OCI-LY1 (cell line): Measurements from ENCODE around the gene TPRX1.

Experiments
- H2AFZ ChIP-seq: fragments of 200-600 bp; sonication (generic), shearing (Covaris generic); 2 replicates; pipeline ENCODE4 v1.6.0; 2014; ENCODE audit warnings: antibody characterized with exemption, mild to moderate bottlenecking, low read length
- H3F3A ChIP-seq: fragments of 200-600 bp; sonication (generic), shearing (Covaris generic); 2 replicates; pipeline ENCODE4 v1.6.0; 2014; ENCODE audit warnings: mild to moderate bottlenecking, antibody characterized with exemption, low read length, moderate library complexity; ENCODE audit not compliant: insufficient read depth
- H3K27ac ChIP-seq: fragments of 200-600 bp; sonication (generic); 2 replicates; pipeline ENCODE4 v1.5.1; 2014; ENCODE audit warnings: low read length, mixed run types, mild to moderate bottlenecking, low read depth; ENCODE audit not compliant: poor library complexity, severe bottlenecking
- H3K27me3 ChIP-seq: fragments of 200-600 bp; sonication (generic); 2 replicates; pipeline ENCODE4 v1.6.0; 2014; ENCODE audit warnings: antibody characterized with exemption, mild to moderate bottlenecking, low read length, moderate library complexity; ENCODE audit not compliant: insufficient read depth
- H3K36me3 ChIP-seq: fragments of 200-600 bp; sonication (generic); 2 replicates; pipeline ENCODE4 v1.6.1; 2014; ENCODE audit warnings: mild to moderate bottlenecking, antibody characterized with exemption, low read length, moderate library complexity, mixed read lengths; ENCODE audit not compliant: insufficient read depth
- H3K4me1 ChIP-seq: fragments of 200-600 bp; sonication (generic); 2 replicates; pipeline ENCODE4 v1.5.1; 2014; ENCODE audit warnings: mild to moderate bottlenecking, low read length, moderate library complexity; ENCODE audit not compliant: insufficient read depth, severe bottlenecking
- H3K4me2 ChIP-seq: fragments of 200-600 bp; sonication (generic), shearing (Covaris generic); 2 replicates; pipeline ENCODE4 v1.6.1; 2014; ENCODE audit warnings: low read length
- H3K4me3 ChIP-seq: fragments of 200-600 bp; sonication (generic); 2 replicates; pipeline ENCODE4 v1.5.1; 2014; ENCODE audit warnings: low read length, low read depth, mild to moderate bottlenecking, mixed read lengths; ENCODE audit not compliant: poor library complexity, severe bottlenecking
- H3K79me2 ChIP-seq: fragments of 200-600 bp; shearing (Covaris generic); 2 replicates; pipeline ENCODE4 v1.6.1; 2016; ENCODE audit warnings: mixed run types, low read length, mixed read lengths; ENCODE audit not compliant: insufficient read depth
- H3K9ac ChIP-seq: fragments of 200-600 bp; sonication (generic), shearing (Covaris generic); 2 replicates; pipeline ENCODE4 v1.6.1; 2014; ENCODE audit warnings: mild to moderate bottlenecking, low read length, mixed read lengths
- H3K9me2 ChIP-seq: fragments of 200-600 bp; sonication (generic), shearing (Covaris generic); 2 replicates; pipeline ENCODE4 v1.6.1; 2014; ENCODE audit warnings: low read depth, mild to moderate bottlenecking, low read length, mixed read lengths
- H3K9me3 ChIP-seq: fragments of 200-600 bp; shearing (Covaris generic); 2 replicates; pipeline ENCODE4 v1.6.1; 2014; ENCODE audit warnings: low read length, mixed read lengths
- H4K20me1 ChIP-seq: fragments of 200-600 bp; sonication (generic), shearing (Covaris generic); 2 replicates; pipeline ENCODE4 v1.6.0; 2016; ENCODE audit warnings: mild to moderate bottlenecking, low read length; ENCODE audit not compliant: insufficient read depth
- CTCF ChIP-seq: fragments of 200-600 bp; sonication (generic), shearing (Covaris generic); IDR thresholded peaks from 2 replicates; pipeline ENCODE4 v1.5.1; 2017; ENCODE audit warnings: mild to moderate bottlenecking, antibody characterized with exemption, low read length, moderate library complexity, mixed read lengths
- EZH2 ChIP-seq: fragments of 200-600 bp; sonication (generic), shearing (Covaris generic); IDR thresholded peaks from 2 replicates; pipeline ENCODE4 v1.8.0; 2017; ENCODE audit warnings: borderline replicate concordance, mixed run types, mild to moderate bottlenecking, antibody characterized with exemption, low read length, moderate library complexity, mixed read lengths

TPRX1 gene

GRCh38 chr19:47801270-47801669 is 3.1 kb downstream of the TPRX1 start:
- Histone ChIP-seq H3K36me3 (no peaks in the 10 kb centered on the region), H3K9ac (no peak overlapping the region), H3K79me2 (no peaks in the 10 kb centered on the region), H3K9me3 (no peaks in the 10 kb centered on the region; the same call in 1 of the 2 replicates), H3K4me1 (no peaks in the 10 kb centered on the region), H3K9me2 (no peaks in the 10 kb centered on the region), H3F3A (no peaks in the 10 kb centered on the region), H3K27me3 (peaks cover 5% of the 10 kb centered on the region; the same call in 1 of the 2 replicates), H4K20me1 (no peaks in the 10 kb centered on the region), H3K4me3 (no peak overlapping the region), H3K27ac (no peak overlapping the region), H3K4me2 (no peak overlapping the region), H2AFZ (no peak overlapping the region)
- TF ChIP-seq EZH2 (no peak), CTCF (no peak)

- Histone ChIP-seq H3K79me2 (no peaks in the 10 kb centered on the region), H3K9me3 (no peaks in the 10 kb centered on the region; the same call in 1 of the 2 replicates), H3K27me3 (no peaks in the 10 kb centered on the region), H3K9me2 (no peaks in the 10 kb centered on the region), H3K4me2 (no peak overlapping the region), H3K4me1 (no peaks in the 10 kb centered on the region), H3F3A (no peaks in the 10 kb centered on the region), H2AFZ (no peak overlapping the region), H3K36me3 (no peaks in the 10 kb centered on the region), H3K4me3 (no peak overlapping the region), H3K27ac (no peak overlapping the region), H3K9ac (no peak overlapping the region), H4K20me1 (no peaks in the 10 kb centered on the region)
- TF ChIP-seq EZH2 = no peak
- TF ChIP-seq CTCF = no peak
These were observed 5.5 kb downstream of the TPRX1 start for GRCh38 chr19:47798904-47799266.

GRCh38 chr19:47797996-47798903 is 6.1 kb downstream of the TPRX1 start:
- H3K4me2 ChIP-seq = no peak overlapping the region
- H3K27me3 ChIP-seq = no peaks in the 10 kb centered on the region
- H2AFZ ChIP-seq = no peak overlapping the region
- H3K4me3 ChIP-seq = no peak overlapping the region
- TF ChIP-seq EZH2 (no peak), CTCF (no peak)
- H3K27ac ChIP-seq = no peak overlapping the region
- H4K20me1 ChIP-seq = no peaks in the 10 kb centered on the region
- no peak overlapping the region for H3K9ac ChIP-seq
- H3K79me2 ChIP-seq = no peaks in the 10 kb centered on the region
- H3K9me3 ChIP-seq = no peaks in the 10 kb centered on the region; the same call in 1 of the 2 replicates
- no peaks in the 10 kb centered on the region for H3F3A ChIP-seq
- no peaks in the 10 kb centered on the region for H3K9me2 ChIP-seq
- no peaks in the 10 kb centered on the region for H3K36me3 ChIP-seq
- H3K4me1 ChIP-seq = no peaks in the 10 kb centered on the region
